Vagina (tissue), 2 donors: Measurements from ENCODE around the gene SPATA46. TPM values are rescaled to one million over a fixed set of nuclear protein-coding genes. Genes with fewer than 3 reads are reported as not detected.

ENCODE experiments used
- DNase-seq, 2 donors: peaks; one replicate each; pipeline ENCODE4 v3.0.0-alpha.2; 2017; ENCODE audit errors: extremely low spot score in 2 of 2
- H3K27ac ChIP-seq: fragments of 200-600 bp; sonication (generic); one replicate; pipeline ENCODE4 v1.5.1; 2019
- H3K27me3 ChIP-seq: fragments of 200-600 bp; sonication (generic); one replicate; pipeline ENCODE4 v1.5.1; 2019
- H3K36me3 ChIP-seq, 2 donors: fragments of 200-600 bp; sonication (generic); one replicate each; pipeline ENCODE4 v1.5.1; 2017 to 2019
- H3K4me1 ChIP-seq: fragments of 200-600 bp; sonication (generic); one replicate; pipeline ENCODE4 v1.5.1; 2019
- H3K4me3 ChIP-seq, 2 donors: fragments of 200-600 bp; sonication (generic); 1 replicate in 1 of 2; 2 replicates in 1 of 2; pipeline ENCODE4 v1.5.1; 2016 to 2019
- H3K9me3 ChIP-seq: fragments of 200-600 bp; sonication (generic); one replicate; pipeline ENCODE4 v1.5.1; 2019
- CTCF ChIP-seq, 3 experiments: fragments of 450-650 bp in 2 of 3; fragments of 200-600 bp in 1 of 3; sonication (generic) in 1 of 3; IDR thresholded peaks; one replicate each; pipeline ENCODE4 v1.5.1; 2017 to 2019; ENCODE audit warnings: antibody characterized with exemption in 3 of 3, mild to moderate bottlenecking in 2 of 3, moderate library complexity in 2 of 3
- POLR2A ChIP-seq, 2 donors: fragments of 450-650 bp; IDR thresholded peaks; one replicate each; pipeline ENCODE4 v1.6.1; 2017; ENCODE audit warnings: antibody characterized with exemption in 2 of 2, mild to moderate bottlenecking in 2 of 2, moderate library complexity in 2 of 2
- POLR2AphosphoS5 ChIP-seq, 2 donors: sonication (generic); formaldehyde crosslinking; IDR thresholded peaks; one replicate each; pipeline ENCODE4 v1.9.0; 2017; ENCODE audit warnings: antibody characterized with exemption in 2 of 2, mild to moderate bottlenecking in 2 of 2, low read depth in 1 of 2; ENCODE audit not compliant: insufficient read depth in 1 of 2
- intact Hi-C: fragments of 100-400 bp; cut with DNase I; formaldehyde crosslinking; loops from one replicate; pipeline ENCODE4 v1.15.1; 2023
- total RNA-seq: library from RNA; depleted of rRNA; stranded (reverse); fragments of >200 nt; gene quantifications from one replicate; pipeline ENCODE4 v1.2.3, GENCODE V29; 2016

SPATA46 gene
- total RNA-seq, 1 donor from 2014 or later, result not detected

- Histone ChIP-seq H3K4me1 (no peaks in the 10 kb centered on the region), H3K4me3 (no peak overlapping the region), H3K36me3 (no peaks in the 10 kb centered on the region), H3K27me3 (no peaks in the 10 kb centered on the region), H3K9me3 (no peaks in the 10 kb centered on the region), H3K27ac (no peak overlapping the region)
- intact Hi-C loops, result no loop called here
- TF ChIP-seq POLR2AphosphoS5 (IDR thresholded peaks at IDR 0.05; ENCODE audit: insufficient read depth in 1 of 2, low read depth in 1 of 2), result no peak
- no peak for TF ChIP-seq POLR2A (IDR thresholded peaks at IDR 0.05)
- no peak for TF ChIP-seq CTCF (IDR thresholded peaks at IDR 0.05)
- no peak for DNase-seq
Measured at GRCh38 chr1:162407539-162407938, 30.9 kb upstream of the SPATA46 start.

GRCh38 chr1:162406811-162407210 is 30.2 kb upstream of the SPATA46 start:
- Histone ChIP-seq H3K27ac (no peak overlapping the region), H3K36me3 (no peaks in the 10 kb centered on the region), H3K4me1 (no peaks in the 10 kb centered on the region), H3K9me3 (no peaks in the 10 kb centered on the region), H3K4me3 (no peak overlapping the region), H3K27me3 (no peaks in the 10 kb centered on the region)
- TF ChIP-seq POLR2AphosphoS5 (IDR thresholded peaks at IDR 0.05; ENCODE audit: insufficient read depth in 1 of 2, low read depth in 1 of 2) (no peak), CTCF (IDR thresholded peaks at IDR 0.05) (no peak), POLR2A (IDR thresholded peaks at IDR 0.05) (no peak)
- intact Hi-C loops, result no loop called here
- DNase-seq, result no peak

- no peaks in the 10 kb centered on the region for H3K36me3 ChIP-seq
- no peak overlapping the region for H3K27ac ChIP-seq
- intact Hi-C loops, result no loop called here
- TF ChIP-seq POLR2A (IDR thresholded peaks at IDR 0.05) (no peak), POLR2AphosphoS5 (IDR thresholded peaks at IDR 0.05; ENCODE audit: insufficient read depth in 1 of 2, low read depth in 1 of 2) (no peak), CTCF (IDR thresholded peaks at IDR 0.05) (no peak)
- H3K4me1 ChIP-seq, result no peaks in the 10 kb centered on the region
- DNase-seq, result no peak
- no peak overlapping the region for H3K4me3 ChIP-seq
- no peaks in the 10 kb centered on the region for H3K9me3 ChIP-seq
- H3K27me3 ChIP-seq, result no peaks in the 10 kb centered on the region
Measured at GRCh38 chr1:162405800-162406199, 29.1 kb upstream of the SPATA46 start.

GRCh38 chr1:162404550-162405160 is 28.0 kb upstream of the SPATA46 start:
- intact Hi-C loops, result no loop called here
- TF ChIP-seq POLR2AphosphoS5 (IDR thresholded peaks at IDR 0.05; ENCODE audit: insufficient read depth in 1 of 2, low read depth in 1 of 2) (no peak), POLR2A (IDR thresholded peaks at IDR 0.05) (no peak), CTCF (IDR thresholded peaks at IDR 0.05) (no peak)
- Histone ChIP-seq H3K27me3 (no peaks in the 10 kb centered on the region), H3K4me1 (no peaks in the 10 kb centered on the region), H3K36me3 (no peaks in the 10 kb centered on the region), H3K27ac (no peak overlapping the region), H3K9me3 (no peaks in the 10 kb centered on the region), H3K4me3 (no peak overlapping the region)
- DNase-seq, result no peak

GRCh38 chr1:162400790-162401355 is 24.2 kb upstream of the SPATA46 start:
- Histone ChIP-seq H3K27me3 (no peaks in the 10 kb centered on the region), H3K4me3 (no peak overlapping the region), H3K27ac (no peak overlapping the region), H3K36me3 (no peaks in the 10 kb centered on the region), H3K9me3 (no peaks in the 10 kb centered on the region), H3K4me1 (no peaks in the 10 kb centered on the region)
- TF ChIP-seq CTCF (IDR thresholded peaks at IDR 0.05), result no peak
- TF ChIP-seq POLR2AphosphoS5 (IDR thresholded peaks at IDR 0.05; ENCODE audit: insufficient read depth in 1 of 2, low read depth in 1 of 2), result no peak
- no peak for TF ChIP-seq POLR2A (IDR thresholded peaks at IDR 0.05)
- intact Hi-C loops, result no loop called here
- no peak for DNase-seq
